Psoas muscle (tissue), 8 donors: ENCODE data around the gene NPRL2. TPM values are rescaled to one million over a fixed set of nuclear protein-coding genes. Genes with fewer than 3 reads are reported as not detected.

Experiments used
- ATAC-seq, 4 donors: fragments of 200-7000 bp; cut with Tn5 transposase; one replicate each; pipeline ENCODE4 v1.9.1; 2020; ENCODE audit warnings: moderate library complexity in 3 of 4, mild to moderate bottlenecking in 2 of 4
- DNase-seq, 2 donors: peaks; one replicate each; pipeline ENCODE4 v3.0.0-alpha.2; 2020
- H3K27ac ChIP-seq: fragments of 200-600 bp; one replicate; pipeline ENCODE4 v1.8.0; 2022
- H3K27me3 ChIP-seq, 3 donors: fragments of 200-600 bp in 1 of 3; one replicate each; pipeline versions ENCODE4 v1.6.1 to v1.8.0; 2013 to 2022; ENCODE audit warnings: low read length in 2 of 3, mild to moderate bottlenecking in 2 of 3, moderate library complexity in 1 of 3; ENCODE audit not compliant: insufficient read depth in 3 of 3
- H3K36me3 ChIP-seq, 2 donors: fragments of 200-600 bp in 1 of 2; one replicate each; pipeline versions ENCODE4 v1.6.1 to v1.8.0; 2013 to 2022; ENCODE audit warnings: low read depth in 1 of 2, mild to moderate bottlenecking in 1 of 2, moderate library complexity in 1 of 2; ENCODE audit not compliant: insufficient read depth in 1 of 2
- H3K4me1 ChIP-seq: fragments of 200-600 bp; one replicate; pipeline ENCODE4 v1.8.0; 2022
- H3K4me3 ChIP-seq: fragments of 200-600 bp; one replicate; pipeline ENCODE4 v1.8.0; 2022; ENCODE audit warnings: mild to moderate bottlenecking
- H3K9me3 ChIP-seq: fragments of 200-600 bp; one replicate; pipeline ENCODE4 v1.8.0; 2022
- WGBS, 3 donors: extraction: QIAGEN DNeasy Blood & Tissue Kit; methylation state at CpG; one replicate each; pipeline versions ENCODE4 v1.1.6 to v1.1.7; 2013; 5-methylcytosine and 5-hydroxymethylcytosine counted together
- intact Hi-C, 2 donors: fragments of 100-400 bp; cut with DNase I; formaldehyde crosslinking; loops; one replicate each; pipeline versions ENCODE4 v1.11.0 to v1.14.2; 2022
- polyA plus RNA-seq, 3 donors: library from polyadenylated mRNA; stranded (reverse); fragments of 200-250 nt; gene quantifications; one replicate each; pipeline ENCODE4 v1.2.3, GENCODE V29; 2013
- total RNA-seq, 4 donors: library from RNA; stranded (reverse); fragmentation: NEBNext Ultra II Directional in 2 of 4; extraction: Animal tissue kit (Norgen Biotek cat#: 25700) in 2 of 4; gene quantifications; one replicate each; pipeline versions ENCODE4 v1.2.1 to v1.2.4, GENCODE V29; 2021 to 2023
- TF ChIP-seq, protein P1 (sequence below): fragments of 200-600 bp; IDR thresholded peaks from one replicate; pipeline ENCODE4 v1.8.0; 2022; ENCODE audit warnings: antibody characterized with exemption
- donor health status: healthy with polysubstance abuse.
- donor health status: DM: no; HTN: no; CAD: no; lungs with moderate emphysema.
- donor health status: Bipolar disorder and iron deficiency.
- donor health status: healthy.
- donor health status: DM: yes; HTN: yes; CAD: no.
- donor health status: DM: no; HTN: no; CAD: no.
- donor health status: DM: no; HTN: no; CAD: no.
- donor health status: DM: yes; HTN: yes; CAD: no.

Gene NPRL2
- total and polyA plus RNA-seq, 7 donors, result 16.1 to 36.6 (median 21.6) TPM

DNA sequence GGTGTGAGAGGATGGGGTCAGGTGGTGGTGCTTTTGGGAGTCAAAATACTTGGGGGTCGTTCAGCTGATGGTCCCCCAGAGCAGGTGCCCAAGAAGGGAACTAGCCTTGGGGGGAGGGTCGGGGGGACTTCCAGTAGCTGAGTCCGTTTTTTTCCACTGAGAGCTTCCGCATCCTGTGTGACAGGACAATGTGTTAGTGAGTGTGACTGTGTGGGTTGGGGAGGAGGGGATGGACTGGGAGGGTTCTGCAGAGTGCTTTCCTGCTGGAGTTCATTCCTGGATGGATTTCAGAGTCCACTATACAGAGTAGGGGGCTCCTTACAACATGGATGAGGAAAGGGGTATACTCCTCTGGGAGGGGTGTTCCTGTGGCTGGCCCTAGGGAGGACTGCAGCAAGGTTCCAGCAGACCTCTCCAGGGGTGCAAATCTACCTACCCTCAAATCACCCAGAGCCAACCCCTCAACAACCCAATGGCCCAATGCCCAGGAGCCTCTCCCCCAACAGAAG is 27.4 kb downstream of the NPRL2 start:
- Histone ChIP-seq H3K36me3 (peaks cover 0 to 39% of the 10 kb centered on the region in 2 donors), H3K9me3 (no peaks in the 10 kb centered on the region), H3K4me3 (peak overlapping the region; percentile 90), H3K27ac (peak overlapping the region; percentile 93), H3K4me1 (peaks cover 48% of the 10 kb centered on the region), H3K27me3 (no peaks in the 10 kb centered on the region)
- ATAC-seq (no peak), DNase-seq (peak in 1 of 2 donors; percentile 30)
- TF ChIP-seq, protein P1, sequence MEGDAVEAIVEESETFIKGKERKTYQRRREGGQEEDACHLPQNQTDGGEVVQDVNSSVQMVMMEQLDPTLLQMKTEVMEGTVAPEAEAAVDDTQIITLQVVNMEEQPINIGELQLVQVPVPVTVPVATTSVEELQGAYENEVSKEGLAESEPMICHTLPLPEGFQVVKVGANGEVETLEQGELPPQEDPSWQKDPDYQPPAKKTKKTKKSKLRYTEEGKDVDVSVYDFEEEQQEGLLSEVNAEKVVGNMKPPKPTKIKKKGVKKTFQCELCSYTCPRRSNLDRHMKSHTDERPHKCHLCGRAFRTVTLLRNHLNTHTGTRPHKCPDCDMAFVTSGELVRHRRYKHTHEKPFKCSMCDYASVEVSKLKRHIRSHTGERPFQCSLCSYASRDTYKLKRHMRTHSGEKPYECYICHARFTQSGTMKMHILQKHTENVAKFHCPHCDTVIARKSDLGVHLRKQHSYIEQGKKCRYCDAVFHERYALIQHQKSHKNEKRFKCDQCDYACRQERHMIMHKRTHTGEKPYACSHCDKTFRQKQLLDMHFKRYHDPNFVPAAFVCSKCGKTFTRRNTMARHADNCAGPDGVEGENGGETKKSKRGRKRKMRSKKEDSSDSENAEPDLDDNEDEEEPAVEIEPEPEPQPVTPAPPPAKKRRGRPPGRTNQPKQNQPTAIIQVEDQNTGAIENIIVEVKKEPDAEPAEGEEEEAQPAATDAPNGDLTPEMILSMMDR, result no peak
- WGBS, 3 donors, result 32 to 48% (median 39%) methylated on average over 4 of the region's 4 CpGs
- intact Hi-C loops, result no loop called here

DNA sequence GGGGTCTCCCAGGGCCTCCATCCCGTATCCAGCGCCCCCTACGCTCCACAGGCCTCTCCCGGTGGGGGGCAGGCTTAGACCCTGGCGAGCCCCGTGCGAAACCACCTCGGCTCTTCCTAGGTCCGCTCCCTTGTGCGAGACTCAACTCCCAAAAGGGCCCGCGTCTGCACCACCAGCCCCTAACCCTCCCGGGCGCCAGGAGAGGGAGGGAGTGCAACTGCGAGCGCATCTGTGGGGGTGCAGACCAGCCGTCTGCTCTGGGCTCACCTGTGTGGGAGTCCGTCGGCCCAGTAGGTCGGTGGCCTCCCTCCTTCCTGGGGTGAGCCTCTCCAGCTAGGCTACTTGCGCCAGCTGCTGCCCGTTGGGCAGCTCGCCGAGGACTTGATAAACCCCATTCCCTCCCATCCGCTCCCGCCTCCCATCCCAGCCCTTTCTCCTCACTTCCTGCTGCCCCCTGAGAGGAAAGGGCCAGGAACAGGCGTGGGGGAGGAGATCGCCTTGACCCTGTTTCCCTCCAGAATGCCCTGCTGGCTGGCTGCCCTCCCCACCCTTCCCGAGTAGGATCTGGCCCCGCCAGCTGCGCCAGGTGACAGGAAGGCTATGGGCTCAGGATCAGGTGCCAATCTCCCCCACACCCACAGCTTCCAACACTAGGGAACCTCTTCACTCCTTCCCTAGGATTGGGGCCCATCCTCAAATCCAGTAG is 28.0 kb downstream of the NPRL2 start, which contains the start of gene HYAL2:
HYAL2 (minus strand) TSS at position 360 of the 706 bp plus-strand sequence. CDS start 2,256 bp downstream, outside the sequence.
- TF ChIP-seq, protein P1, result no peak
- Histone ChIP-seq H3K27ac (peak within 1 kb of the TSS; percentile 93), H3K4me1 (peaks cover 54% of the 10 kb centered on the region), H3K27me3 (no peaks in the 10 kb centered on the region), H3K9me3 (no peaks in the 10 kb centered on the region), H3K4me3 (peak within 1 kb of the TSS; percentile 90), H3K36me3 (peaks cover 0 to 45% of the 10 kb centered on the region in 2 donors)
- intact Hi-C loops, result no loop called here
- ATAC-seq, result no peak
- peak; percentile 62 to 79 for DNase-seq
- 39 to 43% (median 39%) methylated on average over 28 to 31 of the region's 31 CpGs for WGBS, 3 donors

GRCh38 chr3:50322115-50322385 is 28.5 kb downstream of the NPRL2 start:
- no peak for DNase-seq
- TF ChIP-seq, protein P1, result no peak
- H3K4me3 ChIP-seq, result peak overlapping the region; percentile 90
- H3K9me3 ChIP-seq, result no peaks in the 10 kb centered on the region
- H3K27me3 ChIP-seq, result no peaks in the 10 kb centered on the region
- intact Hi-C loops, result no loop called here
- peaks cover 55% of the 10 kb centered on the region for H3K4me1 ChIP-seq
- H3K27ac ChIP-seq, result peak overlapping the region; percentile 93
- H3K36me3 ChIP-seq, result peaks cover 0 to 50% of the 10 kb centered on the region in 2 donors
- ATAC-seq, result no peak
- WGBS, 3 donors, result 10 to 22% (median 19%) methylated on average over 13 to 14 of the region's 14 CpGs

GRCh38 chr3:50321336-50322114 is 29.1 kb downstream of the NPRL2 start:
- Histone ChIP-seq H3K36me3 (peaks cover 0 to 53% of the 10 kb centered on the region in 2 donors), H3K4me1 (peaks cover 54% of the 10 kb centered on the region), H3K4me3 (peak overlapping the region; percentile 90), H3K9me3 (no peaks in the 10 kb centered on the region), H3K27ac (peak overlapping the region; percentile 93), H3K27me3 (no peaks in the 10 kb centered on the region)
- intact Hi-C loops, result no loop called here
- WGBS, 3 donors, result 1 to 2% (median 1%) methylated on average over 46 to 59 of the region's 59 CpGs
- DNase-seq, result peak; percentile 92 to 95
- TF ChIP-seq, protein P1, result peak; percentile 41
- ATAC-seq, result peak; percentile 88 to 90 (median 89)
